ENCODE results near the gene MAP1LC3A. TPM values are rescaled to one million over a fixed set of nuclear protein-coding genes. Genes with fewer than 3 reads are reported as not detected.

Gene MAP1LC3A
- total RNA-seq (1 to 10 TPM; 4.9 to 6.3 TPM), polyA plus RNA-seq (10 to 100 TPM; 19.1 to 38.8 TPM)

DNA sequence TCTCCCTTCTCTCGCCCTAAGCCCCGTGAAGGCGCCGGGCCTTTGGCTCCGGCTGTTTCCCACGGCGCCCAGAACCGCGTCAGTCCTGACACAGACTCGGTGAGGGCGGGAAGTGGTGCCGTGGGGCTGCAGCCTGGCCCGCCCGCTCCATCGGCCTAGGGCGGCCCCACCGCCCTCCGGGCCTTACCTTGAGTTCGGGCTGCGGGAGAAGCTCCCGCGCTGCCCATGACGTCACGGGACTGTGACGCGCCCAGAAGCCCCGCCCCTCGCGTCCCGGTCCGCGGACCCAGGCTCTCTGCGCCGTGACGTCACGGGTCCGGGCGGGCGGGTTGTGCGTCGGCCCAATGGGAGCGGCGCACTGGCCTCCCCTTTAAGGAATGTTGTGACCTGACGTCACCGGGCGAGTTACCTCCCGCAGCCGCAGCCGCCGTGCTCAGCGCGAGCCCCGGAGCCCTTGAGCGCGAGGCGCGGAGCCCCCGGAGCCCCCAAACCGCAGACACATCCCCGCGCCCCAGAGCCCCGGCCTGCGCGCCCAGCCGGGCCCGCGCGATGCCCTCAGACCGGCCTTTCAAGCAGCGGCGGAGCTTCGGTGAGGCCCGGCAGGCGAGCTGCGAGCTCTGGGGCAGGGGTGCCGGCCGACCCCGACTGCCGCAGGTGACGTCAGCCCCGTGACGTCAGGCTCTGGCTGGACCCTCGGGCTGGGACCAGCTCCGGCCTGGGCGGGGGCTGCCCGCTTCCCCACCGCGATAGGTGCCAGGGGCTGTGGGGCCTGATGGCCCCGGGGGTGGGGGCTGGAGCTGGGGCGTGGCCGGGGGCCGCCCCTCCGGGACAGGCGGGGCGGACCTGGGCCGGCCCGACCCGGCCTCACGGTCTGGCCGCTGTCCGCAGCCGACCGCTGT is at the start of gene MAP1LC3A:
Gene MAP1LC3A, plus strand, starts transcription at position 399 of the 899 bp plus-strand sequence. Its CDS starts 151 bp downstream, at position 550.
- DNase-seq (ENCODE audit: low spot score), result peak; percentile 95
- Histone ChIP-seq H3K4me3 (ENCODE audit: low read depth in 1 of 3, low read length in 3 of 3) (peak within 1 kb of the TSS; percentile 47 to 76 (median 59)), H3K27me3 (ENCODE audit: control insufficient read depth in 4 of 4, insufficient read depth in 4 of 4, low read length in 3 of 4) (no peaks in the 10 kb centered on the region), H3K9ac (ENCODE audit: low read depth in 1 of 2, low read length in 2 of 2) (peak within 1 kb of the TSS; percentile 77 to 89), H3K36me3 (ENCODE audit: control insufficient read depth in 4 of 4, insufficient read depth in 3 of 4, low read depth in 1 of 4, low read length in 3 of 4) (no peaks in the 10 kb centered on the region), H3K27ac (ENCODE audit: low read depth in 1 of 2, low read length in 2 of 2) (peak within 1 kb of the TSS; percentile 81 to 90), H3K4me1 (ENCODE audit: control insufficient read depth in 4 of 4, insufficient read depth in 4 of 4, low read length in 3 of 4) (peaks cover 8 to 12% (median 10%) of the 10 kb centered on the region in 4 donors), H3K9me3 (ENCODE audit: control insufficient read depth in 4 of 4, low read length in 3 of 4) (no peaks in the 10 kb centered on the region)
- WGBS, result 2% methylated on average over 103 of the region's 103 CpGs
- TF ChIP-seq SP1 (IDR thresholded peaks at IDR 0.05) (peak; percentile 49), RAD21 (IDR thresholded peaks at IDR 0.05) (peak in 1 of 2 donors; percentile 27), TAF1 (conservative IDR thresholded peaks at IDR 0.05) (no peak), HNF4G (IDR thresholded peaks at IDR 0.05) (no peak), CTCF (IDR thresholded peaks at IDR 0.05; ENCODE audit: low read depth, low read length, missing input control) (no peak), EGR1 (IDR thresholded peaks at IDR 0.05; ENCODE audit: low read depth in 2 of 2) (no peak), MAX (IDR thresholded peaks at IDR 0.05) (no peak), GABPA (IDR thresholded peaks at IDR 0.05 in 1 of 2, conservative IDR thresholded peaks at IDR 0.05 in 1 of 2) (no peak), JUND (IDR thresholded peaks at IDR 0.05) (no peak), HNF4A (conservative IDR thresholded peaks at IDR 0.05) (no peak)
- TF ChIP-seq, protein P1, sequence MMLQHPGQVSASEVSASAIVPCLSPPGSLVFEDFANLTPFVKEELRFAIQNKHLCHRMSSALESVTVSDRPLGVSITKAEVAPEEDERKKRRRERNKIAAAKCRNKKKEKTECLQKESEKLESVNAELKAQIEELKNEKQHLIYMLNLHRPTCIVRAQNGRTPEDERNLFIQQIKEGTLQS (IDR thresholded peaks at IDR 0.05), result no peak

DNA sequence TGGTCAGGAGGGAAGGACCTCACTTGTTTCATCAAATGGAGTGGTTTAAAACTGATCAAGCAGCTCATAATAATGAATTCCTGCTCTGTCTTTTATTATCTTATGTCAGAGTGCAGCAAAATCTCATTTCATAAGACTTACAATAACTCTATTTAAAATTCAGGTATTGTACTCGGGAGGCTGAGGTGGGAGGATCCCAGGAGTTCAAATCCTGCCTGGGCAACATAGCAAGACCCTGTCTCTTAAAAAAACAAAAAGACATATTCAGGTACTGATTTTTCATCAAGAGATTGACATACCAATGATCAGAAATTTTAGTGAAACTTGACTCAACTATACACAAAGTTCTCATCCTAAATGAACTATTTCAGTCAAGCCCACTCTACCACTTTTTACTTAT is 47.9 kb upstream of the MAP1LC3A start:
- DNase-seq (ENCODE audit: low spot score), result no peak
- no peak overlapping the region for H3K27ac ChIP-seq (ENCODE audit: low read depth in 1 of 2, low read length in 2 of 2)
- no peaks in the 10 kb centered on the region for H3K27me3 ChIP-seq (ENCODE audit: control insufficient read depth in 4 of 4, insufficient read depth in 4 of 4, low read length in 3 of 4)
- no peak for TF ChIP-seq SP1 (IDR thresholded peaks at IDR 0.05)
- no peak for TF ChIP-seq TAF1 (conservative IDR thresholded peaks at IDR 0.05)
- TF ChIP-seq HNF4A (conservative IDR thresholded peaks at IDR 0.05), result no peak
- no peak for TF ChIP-seq RAD21 (IDR thresholded peaks at IDR 0.05)
- TF ChIP-seq FOXA2 (IDR thresholded peaks at IDR 0.05), result no peak
- no peak for TF ChIP-seq JUND (IDR thresholded peaks at IDR 0.05)
- TF ChIP-seq NR2F2 (IDR thresholded peaks at IDR 0.05), result no peak
- no peak for TF ChIP-seq GABPA (IDR thresholded peaks at IDR 0.05 in 1 of 2, conservative IDR thresholded peaks at IDR 0.05 in 1 of 2)
- TF ChIP-seq, protein P1 (IDR thresholded peaks at IDR 0.05), result no peak
- TF ChIP-seq YY1 (IDR thresholded peaks at IDR 0.05), result no peak
- TF ChIP-seq RXRA (IDR thresholded peaks at IDR 0.05), result no peak
- TF ChIP-seq HNF4G (IDR thresholded peaks at IDR 0.05), result no peak
- no peak for TF ChIP-seq CTCF (IDR thresholded peaks at IDR 0.05; ENCODE audit: low read depth, low read length, missing input control)
- TF ChIP-seq, protein P2, sequence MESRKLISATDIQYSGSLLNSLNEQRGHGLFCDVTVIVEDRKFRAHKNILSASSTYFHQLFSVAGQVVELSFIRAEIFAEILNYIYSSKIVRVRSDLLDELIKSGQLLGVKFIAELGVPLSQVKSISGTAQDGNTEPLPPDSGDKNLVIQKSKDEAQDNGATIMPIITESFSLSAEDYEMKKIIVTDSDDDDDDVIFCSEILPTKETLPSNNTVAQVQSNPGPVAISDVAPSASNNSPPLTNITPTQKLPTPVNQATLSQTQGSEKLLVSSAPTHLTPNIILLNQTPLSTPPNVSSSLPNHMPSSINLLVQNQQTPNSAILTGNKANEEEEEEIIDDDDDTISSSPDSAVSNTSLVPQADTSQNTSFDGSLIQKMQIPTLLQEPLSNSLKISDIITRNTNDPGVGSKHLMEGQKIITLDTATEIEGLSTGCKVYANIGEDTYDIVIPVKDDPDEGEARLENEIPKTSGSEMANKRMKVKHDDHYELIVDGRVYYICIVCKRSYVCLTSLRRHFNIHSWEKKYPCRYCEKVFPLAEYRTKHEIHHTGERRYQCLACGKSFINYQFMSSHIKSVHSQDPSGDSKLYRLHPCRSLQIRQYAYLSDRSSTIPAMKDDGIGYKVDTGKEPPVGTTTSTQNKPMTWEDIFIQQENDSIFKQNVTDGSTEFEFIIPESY (IDR thresholded peaks at IDR 0.05), result no peak
- TF ChIP-seq, protein P3, sequence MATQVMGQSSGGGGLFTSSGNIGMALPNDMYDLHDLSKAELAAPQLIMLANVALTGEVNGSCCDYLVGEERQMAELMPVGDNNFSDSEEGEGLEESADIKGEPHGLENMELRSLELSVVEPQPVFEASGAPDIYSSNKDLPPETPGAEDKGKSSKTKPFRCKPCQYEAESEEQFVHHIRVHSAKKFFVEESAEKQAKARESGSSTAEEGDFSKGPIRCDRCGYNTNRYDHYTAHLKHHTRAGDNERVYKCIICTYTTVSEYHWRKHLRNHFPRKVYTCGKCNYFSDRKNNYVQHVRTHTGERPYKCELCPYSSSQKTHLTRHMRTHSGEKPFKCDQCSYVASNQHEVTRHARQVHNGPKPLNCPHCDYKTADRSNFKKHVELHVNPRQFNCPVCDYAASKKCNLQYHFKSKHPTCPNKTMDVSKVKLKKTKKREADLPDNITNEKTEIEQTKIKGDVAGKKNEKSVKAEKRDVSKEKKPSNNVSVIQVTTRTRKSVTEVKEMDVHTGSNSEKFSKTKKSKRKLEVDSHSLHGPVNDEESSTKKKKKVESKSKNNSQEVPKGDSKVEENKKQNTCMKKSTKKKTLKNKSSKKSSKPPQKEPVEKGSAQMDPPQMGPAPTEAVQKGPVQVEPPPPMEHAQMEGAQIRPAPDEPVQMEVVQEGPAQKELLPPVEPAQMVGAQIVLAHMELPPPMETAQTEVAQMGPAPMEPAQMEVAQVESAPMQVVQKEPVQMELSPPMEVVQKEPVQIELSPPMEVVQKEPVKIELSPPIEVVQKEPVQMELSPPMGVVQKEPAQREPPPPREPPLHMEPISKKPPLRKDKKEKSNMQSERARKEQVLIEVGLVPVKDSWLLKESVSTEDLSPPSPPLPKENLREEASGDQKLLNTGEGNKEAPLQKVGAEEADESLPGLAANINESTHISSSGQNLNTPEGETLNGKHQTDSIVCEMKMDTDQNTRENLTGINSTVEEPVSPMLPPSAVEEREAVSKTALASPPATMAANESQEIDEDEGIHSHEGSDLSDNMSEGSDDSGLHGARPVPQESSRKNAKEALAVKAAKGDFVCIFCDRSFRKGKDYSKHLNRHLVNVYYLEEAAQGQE (IDR thresholded peaks at IDR 0.05), result no peak
- TF ChIP-seq MAX (IDR thresholded peaks at IDR 0.05), result no peak
- TF ChIP-seq FOXA1 (IDR thresholded peaks at IDR 0.05), result no peak
- no peak for TF ChIP-seq EGR1 (IDR thresholded peaks at IDR 0.05; ENCODE audit: low read depth in 2 of 2)
- H3K4me3 ChIP-seq (ENCODE audit: low read depth in 1 of 3, low read length in 3 of 3), result no peak overlapping the region
- H3K9ac ChIP-seq (ENCODE audit: low read depth in 1 of 2, low read length in 2 of 2), result no peak overlapping the region
- H3K4me1 ChIP-seq (ENCODE audit: control insufficient read depth in 4 of 4, insufficient read depth in 4 of 4, low read length in 3 of 4), result peaks cover 12 to 41% (median 28%) of the 10 kb centered on the region in 4 donors
- H3K36me3 ChIP-seq (ENCODE audit: control insufficient read depth in 4 of 4, insufficient read depth in 3 of 4, low read depth in 1 of 4, low read length in 3 of 4), result peaks cover 7 to 39% (median 23%) of the 10 kb centered on the region in 4 donors
- H3K9me3 ChIP-seq (ENCODE audit: control insufficient read depth in 4 of 4, low read length in 3 of 4), result no peaks in the 10 kb centered on the region
- WGBS, result 91% methylated on average over 1 of the region's 1 CpG

Data from liver (tissue), 9 donors.